Neural cell (in vitro differentiated cells): ENCODE results near the gene PRDM1. TPM values are rescaled to one million over a fixed set of nuclear protein-coding genes. Genes with fewer than 3 reads are reported as not detected.

ENCODE experiments used
- H2AFZ ChIP-seq: fragments of 200-600, 300-800 bp; sonication (generic), shearing (Covaris generic); 2 replicates; pipeline ENCODE4 v1.6.0; 2014; ENCODE audit warnings: low read depth, mild to moderate bottlenecking, antibody characterized with exemption, low read length, moderate library complexity
- H3F3A ChIP-seq: fragments of 200-600 bp; shearing (Covaris generic); 2 replicates; pipeline ENCODE4 v1.6.1; 2016; ENCODE audit warnings: mild to moderate bottlenecking, moderate library complexity, mixed read lengths, antibody characterized with exemption, low read length; ENCODE audit not compliant: insufficient read depth, poor library complexity, severe bottlenecking
- H3K27ac ChIP-seq: fragments of 200-600, 300-800 bp; sonication (generic), shearing (Covaris generic); 2 replicates; pipeline ENCODE4 v1.5.1; 2014; ENCODE audit warnings: mild to moderate bottlenecking, low read length, moderate library complexity
- H3K27me3 ChIP-seq: fragments of 300-800, 200-600 bp; sonication (generic), shearing (Covaris generic); 2 replicates; pipeline ENCODE4 v1.6.0; 2014; ENCODE audit warnings: mild to moderate bottlenecking, low read depth, low read length, moderate library complexity; ENCODE audit not compliant: insufficient read depth
- H3K36me3 ChIP-seq: fragments of 300-800, 200-600 bp; sonication (generic), shearing (Covaris generic); 2 replicates; pipeline ENCODE4 v1.5.1; 2014; ENCODE audit warnings: mild to moderate bottlenecking, antibody characterized with exemption, low read length, moderate library complexity; ENCODE audit not compliant: insufficient read depth
- H3K4me2 ChIP-seq: fragments of 300-800, 200-600 bp; sonication (generic), shearing (Covaris generic); 2 replicates; pipeline ENCODE4 v1.6.0; 2014; ENCODE audit warnings: mild to moderate bottlenecking, low read length
- H3K4me3 ChIP-seq: fragments of 300-800, 200-600 bp; sonication (generic), shearing (Covaris generic); 2 replicates; pipeline ENCODE4 v1.5.1; 2014; ENCODE audit warnings: mild to moderate bottlenecking, low read length, moderate library complexity
- H3K79me2 ChIP-seq: fragments of 200-600 bp; shearing (Covaris generic); replicated peaks from 2 replicates; pipeline ENCODE4 v1.6.0; 2014; ENCODE audit warnings: mild to moderate bottlenecking, low read length, moderate library complexity; ENCODE audit not compliant: insufficient read depth
- H3K9ac ChIP-seq: fragments of 300-800, 200-600 bp; sonication (generic), shearing (Covaris generic); 2 replicates; pipeline ENCODE4 v1.6.1; 2016; ENCODE audit warnings: mild to moderate bottlenecking, low read length, mixed read lengths
- H3K9me2 ChIP-seq: fragments of 200-600 bp; shearing (Covaris generic); 2 replicates; pipeline ENCODE4 v1.6.1; 2016; ENCODE audit warnings: mild to moderate bottlenecking, low read length, mixed read lengths; ENCODE audit not compliant: insufficient read depth
- H3K9me3 ChIP-seq: fragments of 200-600, 300-800 bp; sonication (generic), shearing (Covaris generic); 2 replicates; pipeline ENCODE4 v1.6.1; 2016; ENCODE audit warnings: mild to moderate bottlenecking, mixed run types, low read length, moderate library complexity, mixed read lengths
- H4K20me1 ChIP-seq: fragments of 200-600 bp; shearing (Covaris generic); 2 replicates; pipeline ENCODE4 v1.6.1; 2016; ENCODE audit warnings: mild to moderate bottlenecking, mixed run types; ENCODE audit not compliant: insufficient read depth
- EP300 ChIP-seq: fragments of 450-650 bp; conservative IDR thresholded peaks from 2 replicates; pipeline ENCODE4 v1.6.1; 2014; ENCODE audit warnings: antibody characterized with exemption, mild to moderate bottlenecking, moderate library complexity; ENCODE audit not compliant: poor library complexity, severe bottlenecking
- EZH2 ChIP-seq: fragments of 200-600, 300-800 bp; shearing (Covaris generic), sonication (generic); IDR thresholded peaks from 2 replicates; pipeline ENCODE4 v1.6.1; 2014; ENCODE audit warnings: antibody characterized with exemption, low read length, borderline replicate concordance, mild to moderate bottlenecking; ENCODE audit not compliant: insufficient read depth, poor library complexity, severe bottlenecking
- MXI1 ChIP-seq: fragments of 450-650 bp; conservative IDR thresholded peaks from 2 replicates; pipeline ENCODE4 v1.6.1; 2014; ENCODE audit warnings: antibody characterized with exemption, mild to moderate bottlenecking; ENCODE audit not compliant: poor library complexity, severe bottlenecking
- POLR2AphosphoS5 ChIP-seq: IDR thresholded peaks from 2 replicates; pipeline ENCODE4 v1.6.1; 2012
- RAD21 ChIP-seq: fragments of 450-650 bp; conservative IDR thresholded peaks from 2 replicates; pipeline ENCODE4 v1.6.1; 2014; ENCODE audit warnings: antibody characterized with exemption, mild to moderate bottlenecking, moderate library complexity
- SMC3 ChIP-seq: fragments of 450-650 bp; conservative IDR thresholded peaks from 2 replicates; pipeline ENCODE4 v1.6.1; 2014; ENCODE audit warnings: antibody characterized with exemption, mild to moderate bottlenecking, moderate library complexity; ENCODE audit not compliant: poor library complexity
- TAF1 ChIP-seq: IDR thresholded peaks from 2 replicates; pipeline ENCODE4 v1.6.1; 2012; ENCODE audit warnings: low read depth
- polyA plus RNA-seq: library from polyadenylated mRNA; depleted of rRNA; stranded (reverse); fragments of >200 nt; gene quantifications from 2 replicates; pipeline ENCODE4 v1.2.3, GENCODE V29; 2014
- TF ChIP-seq, protein P1 (sequence below): fragments of 450-650 bp; IDR thresholded peaks from 2 replicates; pipeline ENCODE4 v1.5.1; 2014; ENCODE audit warnings: antibody characterized with exemption, mild to moderate bottlenecking, moderate library complexity; ENCODE audit not compliant: poor library complexity, severe bottlenecking
- TF ChIP-seq, protein P2 (sequence below): IDR thresholded peaks from 2 replicates; pipeline ENCODE4 v1.6.1; 2012; ENCODE audit warnings: borderline replicate concordance

The PRDM1 gene
- polyA plus RNA-seq, 1 donor from 2014 or later: 0.09 TPM

DNA sequence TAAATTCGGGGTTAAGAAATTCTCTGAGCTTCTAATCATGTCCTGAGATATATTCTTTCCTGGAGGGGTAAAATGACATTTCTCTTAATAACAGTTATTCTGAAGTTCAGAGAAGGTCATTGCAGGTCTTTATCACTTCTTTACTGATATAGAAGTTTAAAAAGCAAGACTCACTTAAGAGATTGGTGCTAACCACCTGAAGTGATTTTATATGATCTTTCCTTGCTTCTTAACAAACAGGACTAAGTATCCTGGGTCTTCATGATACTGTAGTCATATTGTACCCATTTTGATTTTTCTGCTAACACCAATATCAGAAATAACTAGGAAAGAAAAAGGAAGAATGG is 39.3 kb upstream of the PRDM1 start:
- Histone ChIP-seq H3K9me2 (no peaks in the 10 kb centered on the region), H3K36me3 (no peaks in the 10 kb centered on the region), H2AFZ (no peak overlapping the region), H3K4me2 (no peak overlapping the region), H3K27me3 (no peaks in the 10 kb centered on the region), H4K20me1 (no peaks in the 10 kb centered on the region), H3K9ac (no peak overlapping the region), H3K27ac (no peak overlapping the region), H3K9me3 (no peaks in the 10 kb centered on the region), H3F3A (no peaks in the 10 kb centered on the region), H3K4me3 (no peak overlapping the region), H3K79me2 (no peaks in the 10 kb centered on the region)
- TF ChIP-seq RAD21 (no peak), EZH2 (no peak), SMC3 (no peak), EP300 (no peak), MXI1 (no peak), POLR2AphosphoS5 (no peak), TAF1 (no peak)
- TF ChIP-seq, protein P1, sequence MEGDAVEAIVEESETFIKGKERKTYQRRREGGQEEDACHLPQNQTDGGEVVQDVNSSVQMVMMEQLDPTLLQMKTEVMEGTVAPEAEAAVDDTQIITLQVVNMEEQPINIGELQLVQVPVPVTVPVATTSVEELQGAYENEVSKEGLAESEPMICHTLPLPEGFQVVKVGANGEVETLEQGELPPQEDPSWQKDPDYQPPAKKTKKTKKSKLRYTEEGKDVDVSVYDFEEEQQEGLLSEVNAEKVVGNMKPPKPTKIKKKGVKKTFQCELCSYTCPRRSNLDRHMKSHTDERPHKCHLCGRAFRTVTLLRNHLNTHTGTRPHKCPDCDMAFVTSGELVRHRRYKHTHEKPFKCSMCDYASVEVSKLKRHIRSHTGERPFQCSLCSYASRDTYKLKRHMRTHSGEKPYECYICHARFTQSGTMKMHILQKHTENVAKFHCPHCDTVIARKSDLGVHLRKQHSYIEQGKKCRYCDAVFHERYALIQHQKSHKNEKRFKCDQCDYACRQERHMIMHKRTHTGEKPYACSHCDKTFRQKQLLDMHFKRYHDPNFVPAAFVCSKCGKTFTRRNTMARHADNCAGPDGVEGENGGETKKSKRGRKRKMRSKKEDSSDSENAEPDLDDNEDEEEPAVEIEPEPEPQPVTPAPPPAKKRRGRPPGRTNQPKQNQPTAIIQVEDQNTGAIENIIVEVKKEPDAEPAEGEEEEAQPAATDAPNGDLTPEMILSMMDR: no peak
- TF ChIP-seq, protein P2, sequence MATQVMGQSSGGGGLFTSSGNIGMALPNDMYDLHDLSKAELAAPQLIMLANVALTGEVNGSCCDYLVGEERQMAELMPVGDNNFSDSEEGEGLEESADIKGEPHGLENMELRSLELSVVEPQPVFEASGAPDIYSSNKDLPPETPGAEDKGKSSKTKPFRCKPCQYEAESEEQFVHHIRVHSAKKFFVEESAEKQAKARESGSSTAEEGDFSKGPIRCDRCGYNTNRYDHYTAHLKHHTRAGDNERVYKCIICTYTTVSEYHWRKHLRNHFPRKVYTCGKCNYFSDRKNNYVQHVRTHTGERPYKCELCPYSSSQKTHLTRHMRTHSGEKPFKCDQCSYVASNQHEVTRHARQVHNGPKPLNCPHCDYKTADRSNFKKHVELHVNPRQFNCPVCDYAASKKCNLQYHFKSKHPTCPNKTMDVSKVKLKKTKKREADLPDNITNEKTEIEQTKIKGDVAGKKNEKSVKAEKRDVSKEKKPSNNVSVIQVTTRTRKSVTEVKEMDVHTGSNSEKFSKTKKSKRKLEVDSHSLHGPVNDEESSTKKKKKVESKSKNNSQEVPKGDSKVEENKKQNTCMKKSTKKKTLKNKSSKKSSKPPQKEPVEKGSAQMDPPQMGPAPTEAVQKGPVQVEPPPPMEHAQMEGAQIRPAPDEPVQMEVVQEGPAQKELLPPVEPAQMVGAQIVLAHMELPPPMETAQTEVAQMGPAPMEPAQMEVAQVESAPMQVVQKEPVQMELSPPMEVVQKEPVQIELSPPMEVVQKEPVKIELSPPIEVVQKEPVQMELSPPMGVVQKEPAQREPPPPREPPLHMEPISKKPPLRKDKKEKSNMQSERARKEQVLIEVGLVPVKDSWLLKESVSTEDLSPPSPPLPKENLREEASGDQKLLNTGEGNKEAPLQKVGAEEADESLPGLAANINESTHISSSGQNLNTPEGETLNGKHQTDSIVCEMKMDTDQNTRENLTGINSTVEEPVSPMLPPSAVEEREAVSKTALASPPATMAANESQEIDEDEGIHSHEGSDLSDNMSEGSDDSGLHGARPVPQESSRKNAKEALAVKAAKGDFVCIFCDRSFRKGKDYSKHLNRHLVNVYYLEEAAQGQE: no peak

DNA sequence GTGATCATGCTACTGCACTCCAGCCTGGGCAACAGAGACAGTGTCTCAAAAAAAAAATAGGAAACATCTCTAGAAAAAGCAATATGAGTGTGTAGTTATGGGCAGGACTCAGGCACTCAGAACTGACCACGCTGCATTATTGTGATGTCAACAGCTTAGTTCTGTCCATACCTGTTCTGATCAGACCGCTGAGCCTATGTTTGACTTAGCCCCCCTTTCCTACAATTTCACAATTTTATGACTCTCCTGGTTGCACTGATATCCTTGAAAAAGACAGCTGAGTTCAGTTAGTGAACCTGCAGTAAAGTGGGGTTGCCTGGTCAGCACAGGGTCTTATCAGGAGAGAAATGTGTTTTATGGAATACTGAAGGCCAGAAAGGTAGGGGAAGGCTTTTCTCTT is 37.8 kb upstream of the PRDM1 start:
- no peaks in the 10 kb centered on the region for H3K36me3 ChIP-seq
- H3F3A ChIP-seq: no peaks in the 10 kb centered on the region
- no peak overlapping the region for H3K4me2 ChIP-seq
- no peaks in the 10 kb centered on the region for H3K27me3 ChIP-seq
- no peaks in the 10 kb centered on the region for H3K79me2 ChIP-seq
- no peaks in the 10 kb centered on the region for H4K20me1 ChIP-seq
- H3K9ac ChIP-seq: no peak overlapping the region
- TF ChIP-seq, protein P2: no peak
- TF ChIP-seq MXI1: no peak
- TF ChIP-seq RAD21: no peak
- no peak for TF ChIP-seq TAF1
- TF ChIP-seq EP300: no peak
- no peak for TF ChIP-seq EZH2
- TF ChIP-seq, protein P1: no peak
- H3K9me2 ChIP-seq: no peaks in the 10 kb centered on the region
- no peak overlapping the region for H2AFZ ChIP-seq
- no peak overlapping the region for H3K27ac ChIP-seq
- H3K4me3 ChIP-seq: no peak overlapping the region
- no peaks in the 10 kb centered on the region for H3K9me3 ChIP-seq
